ENCODE data around the gene ITIH3. TPM values are rescaled to one million over a fixed set of nuclear protein-coding genes. Genes with fewer than 3 reads are reported as not detected.
"Not testable (repeated sequence)": the region's sequence is repeated elsewhere in the genome, so short reads cannot be mapped to it uniquely, and the experiment has no call there.

ITIH3 gene
- 5.7 TPM for polyA plus RNA-seq (ENCODE audit: insufficient read length)
- long read RNA-seq, donor 1, result 0 reads
- long read RNA-seq, donor 2, partial matches to known transcripts, result 0 of 3 reads
- long read RNA-seq, donor 2, other reads (novel, unspliced or antisense), result 0 of 3 reads
- long read RNA-seq, donor 3, partial matches to known transcripts, result 0 of 1 reads
- long read RNA-seq, donor 3, other reads (novel, unspliced or antisense), result 0 of 1 reads
- long read RNA-seq, donor 4, result 0 reads
- long read RNA-seq, donor 5, result 0 reads
- long read RNA-seq, donor 6, result 0 reads
- long read RNA-seq, donor 7, partial matches to known transcripts, result 0 of 1 reads
- long read RNA-seq, donor 7, other reads (novel, unspliced or antisense), result 0 of 1 reads
- long read RNA-seq, donor 8, result 0 reads

GRCh38 chr3:52794612-52795099 is at the start of gene ITIH3:
Gene ITIH3, plus strand, starts transcription at chr3:52794796. Its CDS starts 8 bp downstream, at chr3:52794804.
- no peak for DNase-seq

GRCh38 chr3:52752045-52752660 is 42.4 kb upstream of the ITIH3 start:
- DNase-seq, result no peak

GRCh38 chr3:52754373-52754772 is 40.2 kb upstream of the ITIH3 start:
- no peak for DNase-seq

GRCh38 chr3:52756141-52756540 is 38.5 kb upstream of the ITIH3 start:
- no peak for DNase-seq

GRCh38 chr3:52763466-52763865 is 31.1 kb upstream of the ITIH3 start:
- DNase-seq, result no peak

- no peak for DNase-seq
Observed at GRCh38 chr3:52769786-52770455, 24.7 kb upstream of the ITIH3 start.

GRCh38 chr3:52770496-52771333 is 23.9 kb upstream of the ITIH3 start, which contains the start of gene NEK4:
Gene NEK4, minus strand, starts transcription at chr3:52770940. Its CDS starts 194 bp downstream, at chr3:52770746.
- DNase-seq, result peak; percentile 92

- no peak for DNase-seq
Observed at GRCh38 chr3:52771334-52771681, 23.3 kb upstream of the ITIH3 start.

GRCh38 chr3:52771702-52772101 is 22.9 kb upstream of the ITIH3 start:
- no peak for DNase-seq

GRCh38 chr3:52773361-52774065 is 21.1 kb upstream of the ITIH3 start:
- no peak for DNase-seq

GRCh38 chr3:52774066-52774713 is 20.4 kb upstream of the ITIH3 start:
- no peak for DNase-seq

GRCh38 chr3:52774901-52775864 is 19.4 kb upstream of the ITIH3 start:
- DNase-seq, result no peak

- no peak for DNase-seq
Observed at GRCh38 chr3:52775877-52776276, 18.7 kb upstream of the ITIH3 start.

- not testable (repeated sequence) for DNase-seq
Observed at GRCh38 chr3:52776486-52776885, 18.1 kb upstream of the ITIH3 start.

- DNase-seq, result no peak
Observed at GRCh38 chr3:52777127-52777958, 17.3 kb upstream of the ITIH3 start, which contains the start of gene ITIH1. Gene ITIH1, plus strand, starts transcription at chr3:52777599. Its CDS starts 17 bp downstream, at chr3:52777616.

- no peak for DNase-seq
Observed at GRCh38 chr3:52777959-52778805, 16.4 kb upstream of the ITIH3 start.

GRCh38 chr3:52779011-52779836 is 15.4 kb upstream of the ITIH3 start:
- DNase-seq, result no peak
